ENCODE measurements around the gene IL6.
"Not testable (repeated sequence)": the region's sequence is repeated elsewhere in the genome, so short reads cannot be mapped to it uniquely, and the experiment has no call there.

IL6 gene

GRCh38 chr7:22708214-22708613, 18.8 kb upstream of the IL6 start:
- not testable (repeated sequence) for H4K20me1 ChIP-seq (ENCODE audit: insufficient read depth, low read length); H3K9me2 ChIP-seq (ENCODE audit: low read depth, low read length); H3K4me2 ChIP-seq (ENCODE audit: low read length); H3K27me3 ChIP-seq (ENCODE audit: insufficient read depth, low read length); H3K79me2 ChIP-seq (ENCODE audit: insufficient read depth, low read length); H3K36me3 ChIP-seq (ENCODE audit: insufficient read depth, low read length); H3K4me3 ChIP-seq (ENCODE audit: low read depth, low read length, poor library complexity, severe bottlenecking); H3F3A ChIP-seq (ENCODE audit: insufficient read depth, low read length); H3K27ac ChIP-seq (ENCODE audit: low read depth, low read length, poor library complexity, severe bottlenecking); H3K9ac ChIP-seq (ENCODE audit: low read length); H2AFZ ChIP-seq (ENCODE audit: low read length); H3K9me3 ChIP-seq (ENCODE audit: low read length); H3K4me1 ChIP-seq (ENCODE audit: insufficient read depth, low read length, severe bottlenecking)

DNA sequence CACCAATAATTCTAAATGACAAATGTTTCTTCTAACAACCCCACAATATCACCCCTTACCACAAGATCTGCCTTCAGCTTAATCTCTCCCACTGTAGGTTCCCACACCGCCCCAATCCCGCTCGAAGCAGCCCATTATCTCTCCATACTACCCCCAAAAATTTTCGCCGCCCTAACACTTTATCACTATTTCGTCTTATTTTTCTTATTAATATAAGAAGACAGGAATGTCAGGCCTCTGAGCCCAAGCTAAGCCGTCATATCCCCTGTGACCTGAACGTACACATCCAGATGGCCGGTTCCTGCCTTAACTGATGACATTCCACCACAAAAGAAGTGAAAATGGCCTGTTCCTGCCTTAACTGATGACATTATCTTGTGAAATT, 18.3 kb upstream of the IL6 start:
- H3K36me3 ChIP-seq (ENCODE audit: insufficient read depth, low read length); H3K4me1 ChIP-seq (ENCODE audit: insufficient read depth, low read length, severe bottlenecking); H3K9me2 ChIP-seq (ENCODE audit: low read depth, low read length); H2AFZ ChIP-seq (ENCODE audit: low read length); H3K4me2 ChIP-seq (ENCODE audit: low read length); H3K79me2 ChIP-seq (ENCODE audit: insufficient read depth, low read length); H3K4me3 ChIP-seq (ENCODE audit: low read depth, low read length, poor library complexity, severe bottlenecking); H3K9ac ChIP-seq (ENCODE audit: low read length); H3K27ac ChIP-seq (ENCODE audit: low read depth, low read length, poor library complexity, severe bottlenecking); H4K20me1 ChIP-seq (ENCODE audit: insufficient read depth, low read length); H3F3A ChIP-seq (ENCODE audit: insufficient read depth, low read length); H3K9me3 ChIP-seq (ENCODE audit: low read length); H3K27me3 ChIP-seq (ENCODE audit: insufficient read depth, low read length): not testable (repeated sequence)

GRCh38 chr7:22709062-22709829, 17.8 kb upstream of the IL6 start:
- H3K4me2 ChIP-seq (ENCODE audit: low read length); H3K9me3 ChIP-seq (ENCODE audit: low read length); H2AFZ ChIP-seq (ENCODE audit: low read length): not testable (repeated sequence)

DNA sequence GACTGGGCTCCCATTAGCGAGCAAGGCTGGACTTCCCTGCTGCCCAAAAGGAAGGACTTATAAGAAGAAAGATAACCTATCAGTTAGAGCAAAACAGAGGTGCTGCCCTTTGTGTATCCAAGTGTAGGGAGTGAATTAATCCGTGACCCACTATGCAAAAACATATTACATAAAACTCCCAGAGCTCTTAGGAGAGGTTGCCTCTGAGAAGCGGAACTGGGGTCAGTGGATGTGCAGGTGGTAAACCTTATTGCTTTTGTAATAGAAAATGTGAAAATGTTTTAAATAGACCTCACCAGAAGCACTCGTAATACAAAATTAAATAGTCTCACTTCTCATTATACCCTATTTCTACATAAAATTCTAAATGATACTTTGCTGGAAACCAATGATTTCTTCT, 17.1 kb upstream of the IL6 start:
- H3K79me2 ChIP-seq (ENCODE audit: insufficient read depth, low read length) = no peaks in the 10 kb centered on the region
- H3K4me1 ChIP-seq (ENCODE audit: insufficient read depth, low read length, severe bottlenecking) = no peaks in the 10 kb centered on the region
- no peaks in the 10 kb centered on the region for H4K20me1 ChIP-seq (ENCODE audit: insufficient read depth, low read length)
- H3K27ac ChIP-seq (ENCODE audit: low read depth, low read length, poor library complexity, severe bottlenecking) = no peak overlapping the region
- H3K9me2 ChIP-seq (ENCODE audit: low read depth, low read length) = no peaks in the 10 kb centered on the region
- no peak overlapping the region for H3K9ac ChIP-seq (ENCODE audit: low read length)
- H2AFZ ChIP-seq (ENCODE audit: low read length) = no peak overlapping the region
- no peak overlapping the region for H3K4me3 ChIP-seq (ENCODE audit: low read depth, low read length, poor library complexity, severe bottlenecking)
- no peaks in the 10 kb centered on the region for H3F3A ChIP-seq (ENCODE audit: insufficient read depth, low read length)
- TF ChIP-seq CTCF (IDR thresholded peaks at IDR 0.05; ENCODE audit: low read length) = no peak
- TF ChIP-seq EZH2 (IDR thresholded peaks at IDR 0.05; ENCODE audit: borderline replicate concordance, low read length) = no peak
- no peak overlapping the region for H3K4me2 ChIP-seq (ENCODE audit: low read length)
- H3K27me3 ChIP-seq (ENCODE audit: insufficient read depth, low read length) = no peaks in the 10 kb centered on the region
- H3K36me3 ChIP-seq (ENCODE audit: insufficient read depth, low read length) = no peaks in the 10 kb centered on the region
- H3K9me3 ChIP-seq (ENCODE audit: low read length) = no peaks in the 10 kb centered on the region

More at GRCh38 chr7:22709062-22709829, 17.8 kb upstream of the IL6 start:
- not testable (repeated sequence) for H3F3A ChIP-seq (ENCODE audit: insufficient read depth, low read length); H3K79me2 ChIP-seq (ENCODE audit: insufficient read depth, low read length); H3K27ac ChIP-seq (ENCODE audit: low read depth, low read length, poor library complexity, severe bottlenecking); H3K9ac ChIP-seq (ENCODE audit: low read length); H3K4me1 ChIP-seq (ENCODE audit: insufficient read depth, low read length, severe bottlenecking); H3K36me3 ChIP-seq (ENCODE audit: insufficient read depth, low read length); H3K27me3 ChIP-seq (ENCODE audit: insufficient read depth, low read length); H3K4me3 ChIP-seq (ENCODE audit: low read depth, low read length, poor library complexity, severe bottlenecking); H4K20me1 ChIP-seq (ENCODE audit: insufficient read depth, low read length); H3K9me2 ChIP-seq (ENCODE audit: low read depth, low read length)

Data from OCI-LY1 (cell line).